K562 (cell line): ENCODE measurements around the gene CUX1. TPM values are rescaled to one million over a fixed set of nuclear protein-coding genes. Genes with fewer than 3 reads are reported as not detected.

ENCODE experiments used
- ARID4B ChIP-seq: sonication (generic); formaldehyde crosslinking; IDR thresholded peaks from 2 replicates; pipeline ENCODE4 v1.8.0; 2022; ENCODE audit warnings: mild to moderate bottlenecking, missing genetic modification reagents
- CTBP1 ChIP-seq: fragments of 450-650 bp; IDR thresholded peaks from 2 replicates; pipeline ENCODE4 v1.6.1; 2016; ENCODE audit warnings: borderline replicate concordance
- HNRNPUL1 ChIP-seq: fragments of 200-400 bp; formaldehyde crosslinking; IDR thresholded peaks from 2 replicates; pipeline ENCODE4 v1.6.1; 2017; ENCODE audit warnings: low read length
- HOMEZ ChIP-seq: fragments of 250-450 bp; sonication (Bioruptor Pico); IDR thresholded peaks from 2 replicates; pipeline ENCODE4 v1.4.0; 2020; ENCODE audit warnings: mild to moderate bottlenecking, moderate library complexity
- LEF1 ChIP-seq: fragments of 450-650 bp; IDR thresholded peaks from 2 replicates; pipeline ENCODE4 v1.6.1; 2016; ENCODE audit warnings: mild to moderate bottlenecking
- RBM17 ChIP-seq: fragments of 200-400 bp; formaldehyde crosslinking; IDR thresholded peaks from 2 replicates; pipeline ENCODE4 v1.6.1; 2017; ENCODE audit warnings: low read depth, mild to moderate bottlenecking, low read length, borderline replicate concordance
- SMAD4 ChIP-seq: fragments of 250-450 bp; sonication (Bioruptor Pico); conservative IDR thresholded peaks from 2 replicates; pipeline ENCODE4 v1.8.0; 2021; ENCODE audit warnings: inconsistent platforms, mild to moderate bottlenecking, moderate library complexity
- SPI1 ChIP-seq: IDR thresholded peaks from 2 replicates; pipeline ENCODE4 v1.6.1; 2011; ENCODE audit warnings: low read depth, low read length, control low read depth, borderline replicate concordance
- ZEB2 ChIP-seq: fragments of 450-650 bp; IDR thresholded peaks from 2 replicates; pipeline ENCODE4 v1.6.1; 2016
- polyA plus RNA-seq, 8 experiments: library from polyadenylated mRNA; depleted of rRNA in 4 of 8; stranded (reverse) in 5 of 8; unstranded in 3 of 8; fragments of >200 nt; fragmentation: Nextera tagmentation in 2 of 8; fragmentation: Illumina TruSeq in 1 of 8; extraction: Ambion mirVana in 2 of 8; extraction: Trizol in 1 of 8; gene quantifications; 2 replicates each; pipeline versions ENCODE4 v1.2.1 to v1.2.3, GENCODE V29; 2011 to 2014; ENCODE audit warnings: inconsistent platforms in 1 of 8, missing spikeins in 1 of 8
- total RNA-seq, 7 experiments: library from RNA; depleted of rRNA in 6 of 7; stranded (reverse); fragments of >200 nt in 6 of 7; fragmentation: Illumina TruSeq in 2 of 7; extraction: Trizol in 2 of 7; gene quantifications; 2 replicates each; pipeline versions ENCODE4 v1.2.1 to v1.2.3, GENCODE V29; 2011 to 2021; ENCODE audit warnings: low replicate concordance in 1 of 7
- TF ChIP-seq, protein P1 (sequence below): fragments of 250-450 bp; sonication (Bioruptor Pico); IDR thresholded peaks from 2 replicates; pipeline ENCODE4 v1.4.0; 2020
- TF ChIP-seq, protein P2 (sequence below): sonication (generic); formaldehyde crosslinking; IDR thresholded peaks from 2 replicates; pipeline ENCODE4 v1.8.0; 2022; ENCODE audit warnings: missing genetic modification reagents, mild to moderate bottlenecking, borderline replicate concordance

CUX1 gene
- total and polyA plus RNA-seq, 9 of the 15 experiments (the other 6 are each of a cell fraction or from before 2014, with no cell fraction given) = 3.6 to 55.3 (median 25.2) TPM

DNA sequence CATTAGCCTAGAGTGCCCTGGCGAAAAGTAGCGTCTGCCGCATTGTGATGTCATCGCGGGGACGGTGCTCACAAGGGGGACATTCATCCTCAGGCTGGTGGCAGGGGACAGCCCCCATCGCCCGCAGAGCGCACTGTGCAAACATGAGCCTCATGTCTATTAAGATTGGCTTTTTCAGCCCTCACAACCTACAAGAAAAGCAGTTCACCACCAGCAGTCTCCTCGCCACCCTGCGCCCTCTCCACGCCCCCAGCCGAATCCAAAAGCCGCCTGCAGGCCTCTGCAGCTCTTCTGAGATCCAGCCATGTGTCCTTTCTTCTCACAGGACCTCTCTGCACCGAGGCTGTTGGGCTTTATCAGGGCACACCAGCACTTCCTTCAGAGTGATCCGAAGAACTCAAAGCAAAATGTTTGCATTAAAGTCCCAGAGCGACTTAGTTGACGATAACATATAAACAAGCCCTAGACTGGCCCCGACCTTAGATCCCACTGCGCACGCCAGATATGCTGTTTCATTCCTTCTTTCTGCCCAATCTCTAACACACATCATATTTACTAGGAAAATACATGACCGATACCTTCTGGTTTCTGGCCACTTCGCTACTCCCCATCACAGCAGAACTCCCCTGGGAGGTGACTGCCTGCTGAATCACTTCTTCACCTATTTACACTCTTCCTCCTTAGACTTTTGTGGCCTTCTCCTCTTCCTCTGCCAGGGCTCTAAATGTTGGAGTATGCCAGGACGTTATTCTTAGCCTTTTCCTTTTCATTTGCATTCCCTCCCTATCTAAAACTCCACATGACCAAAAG is 263.2 kb downstream of the CUX1 start (continued):
- peak; percentile 90 for TF ChIP-seq SMAD4
- TF ChIP-seq, protein P1, sequence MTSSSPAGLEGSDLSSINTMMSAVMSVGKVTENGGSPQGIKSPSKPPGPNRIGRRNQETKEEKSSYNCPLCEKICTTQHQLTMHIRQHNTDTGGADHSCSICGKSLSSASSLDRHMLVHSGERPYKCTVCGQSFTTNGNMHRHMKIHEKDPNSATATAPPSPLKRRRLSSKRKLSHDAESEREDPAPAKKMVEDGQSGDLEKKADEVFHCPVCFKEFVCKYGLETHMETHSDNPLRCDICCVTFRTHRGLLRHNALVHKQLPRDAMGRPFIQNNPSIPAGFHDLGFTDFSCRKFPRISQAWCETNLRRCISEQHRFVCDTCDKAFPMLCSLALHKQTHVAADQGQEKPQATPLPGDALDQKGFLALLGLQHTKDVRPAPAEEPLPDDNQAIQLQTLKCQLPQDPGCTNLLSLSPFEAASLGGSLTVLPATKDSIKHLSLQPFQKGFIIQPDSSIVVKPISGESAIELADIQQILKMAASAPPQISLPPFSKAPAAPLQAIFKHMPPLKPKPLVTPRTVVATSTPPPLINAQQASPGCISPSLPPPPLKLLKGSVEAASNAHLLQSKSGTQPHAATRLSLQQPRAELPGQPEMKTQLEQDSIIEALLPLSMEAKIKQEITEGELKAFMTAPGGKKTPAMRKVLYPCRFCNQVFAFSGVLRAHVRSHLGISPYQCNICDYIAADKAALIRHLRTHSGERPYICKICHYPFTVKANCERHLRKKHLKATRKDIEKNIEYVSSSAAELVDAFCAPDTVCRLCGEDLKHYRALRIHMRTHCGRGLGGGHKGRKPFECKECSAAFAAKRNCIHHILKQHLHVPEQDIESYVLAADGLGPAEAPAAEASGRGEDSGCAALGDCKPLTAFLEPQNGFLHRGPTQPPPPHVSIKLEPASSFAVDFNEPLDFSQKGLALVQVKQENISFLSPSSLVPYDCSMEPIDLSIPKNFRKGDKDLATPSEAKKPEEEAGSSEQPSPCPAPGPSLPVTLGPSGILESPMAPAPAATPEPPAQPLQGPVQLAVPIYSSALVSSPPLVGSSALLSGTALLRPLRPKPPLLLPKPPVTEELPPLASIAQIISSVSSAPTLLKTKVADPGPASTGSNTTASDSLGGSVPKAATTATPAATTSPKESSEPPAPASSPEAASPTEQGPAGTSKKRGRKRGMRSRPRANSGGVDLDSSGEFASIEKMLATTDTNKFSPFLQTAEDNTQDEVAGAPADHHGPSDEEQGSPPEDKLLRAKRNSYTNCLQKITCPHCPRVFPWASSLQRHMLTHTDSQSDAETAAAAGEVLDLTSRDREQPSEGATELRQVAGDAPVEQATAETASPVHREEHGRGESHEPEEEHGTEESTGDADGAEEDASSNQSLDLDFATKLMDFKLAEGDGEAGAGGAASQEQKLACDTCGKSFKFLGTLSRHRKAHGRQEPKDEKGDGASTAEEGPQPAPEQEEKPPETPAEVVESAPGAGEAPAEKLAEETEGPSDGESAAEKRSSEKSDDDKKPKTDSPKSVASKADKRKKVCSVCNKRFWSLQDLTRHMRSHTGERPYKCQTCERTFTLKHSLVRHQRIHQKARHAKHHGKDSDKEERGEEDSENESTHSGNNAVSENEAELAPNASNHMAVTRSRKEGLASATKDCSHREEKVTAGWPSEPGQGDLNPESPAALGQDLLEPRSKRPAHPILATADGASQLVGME (CRISPR knock-in tag) = 0 out of 2 replicates have a peak, but pooled peaks have one; percentile 70
- TF ChIP-seq, protein P2, sequence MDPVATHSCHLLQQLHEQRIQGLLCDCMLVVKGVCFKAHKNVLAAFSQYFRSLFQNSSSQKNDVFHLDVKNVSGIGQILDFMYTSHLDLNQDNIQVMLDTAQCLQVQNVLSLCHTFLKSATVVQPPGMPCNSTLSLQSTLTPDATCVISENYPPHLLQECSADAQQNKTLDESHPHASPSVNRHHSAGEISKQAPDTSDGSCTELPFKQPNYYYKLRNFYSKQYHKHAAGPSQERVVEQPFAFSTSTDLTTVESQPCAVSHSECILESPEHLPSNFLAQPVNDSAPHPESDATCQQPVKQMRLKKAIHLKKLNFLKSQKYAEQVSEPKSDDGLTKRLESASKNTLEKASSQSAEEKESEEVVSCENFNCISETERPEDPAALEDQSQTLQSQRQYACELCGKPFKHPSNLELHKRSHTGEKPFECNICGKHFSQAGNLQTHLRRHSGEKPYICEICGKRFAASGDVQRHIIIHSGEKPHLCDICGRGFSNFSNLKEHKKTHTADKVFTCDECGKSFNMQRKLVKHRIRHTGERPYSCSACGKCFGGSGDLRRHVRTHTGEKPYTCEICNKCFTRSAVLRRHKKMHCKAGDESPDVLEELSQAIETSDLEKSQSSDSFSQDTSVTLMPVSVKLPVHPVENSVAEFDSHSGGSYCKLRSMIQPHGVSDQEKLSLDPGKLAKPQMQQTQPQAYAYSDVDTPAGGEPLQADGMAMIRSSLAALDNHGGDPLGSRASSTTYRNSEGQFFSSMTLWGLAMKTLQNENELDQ (CRISPR knock-in tag) = no peak
- TF ChIP-seq HOMEZ (CRISPR knock-in tag) = no peak
- TF ChIP-seq ZEB2 = peak; percentile 93; the same call in 1 of the 2 replicates
- no peak for TF ChIP-seq HNRNPUL1
- TF ChIP-seq ARID4B (CRISPR knock-in tag) = no peak
- TF ChIP-seq LEF1 = peak; percentile 92
- TF ChIP-seq RBM17 = no peak
- peak; percentile 77; the same call in 1 of the 2 replicates for TF ChIP-seq SPI1
- peak; percentile 84; the same call in 1 of the 2 replicates for TF ChIP-seq CTBP1
